Progenitor cell of endocrine pancreas (in vitro differentiated cells): ENCODE results near the gene TMEM97. TPM values are rescaled to one million over a fixed set of nuclear protein-coding genes. Genes with fewer than 3 reads are reported as not detected.
A peak's percentile ranks its signal among the peaks of the same experiment; 100 is the strongest.

Experiments
- DNase-seq: peaks from one replicate; pipeline ENCODE4 v3.0.0; 2021; ENCODE audit warnings: low spot score; ENCODE audit not compliant: unreplicated experiment
- H3K27ac Mint-ChIP-seq: 2 replicates; pipeline ENCODE4 v1.8.0; 2021; ENCODE audit warnings: mild to moderate bottlenecking, moderate library complexity, mixed read lengths
- H3K27me3 Mint-ChIP-seq: 2 replicates; pipeline ENCODE4 v1.8.0; 2021; ENCODE audit warnings: mixed read lengths
- H3K36me3 Mint-ChIP-seq: 2 replicates; pipeline ENCODE4 v1.8.0; 2022; ENCODE audit warnings: mixed read lengths; ENCODE audit not compliant: insufficient read depth
- H3K4me1 Mint-ChIP-seq: 2 replicates; pipeline ENCODE4 v1.8.0; 2021; ENCODE audit warnings: low read depth, mixed read lengths
- H3K4me3 Mint-ChIP-seq: 2 replicates; pipeline ENCODE4 v1.8.0; 2021; ENCODE audit warnings: low read depth, mild to moderate bottlenecking, moderate library complexity, mixed read lengths
- H3K9me3 Mint-ChIP-seq: 2 replicates; pipeline ENCODE4 v1.8.0; 2021; ENCODE audit warnings: low read depth, mixed read lengths
- total RNA-seq: library from RNA; stranded (reverse); gene quantifications from 2 replicates; pipeline ENCODE4 v1.2.1, GENCODE V29; 2021
- TF ChIP-seq, protein P1 (sequence below): fragments of 200-600 bp; sonication (generic); IDR thresholded peaks from one replicate; pipeline ENCODE4 v1.5.0; 2021; ENCODE audit warnings: antibody characterized with exemption, mild to moderate bottlenecking; ENCODE audit not compliant: unreplicated experiment

Gene TMEM97
- total RNA-seq, 1 donor from 2014 or later = 102 TPM

- Mint-ChIP-seq H3K9me3 (no peaks in the 10 kb centered on the region), H3K27ac (no peak overlapping the region), H3K27me3 (no peaks in the 10 kb centered on the region), H3K36me3 (peaks cover 14% of the 10 kb centered on the region), H3K4me3 (no peak overlapping the region), H3K4me1 (peaks cover 31% of the 10 kb centered on the region)
- TF ChIP-seq, protein P1, sequence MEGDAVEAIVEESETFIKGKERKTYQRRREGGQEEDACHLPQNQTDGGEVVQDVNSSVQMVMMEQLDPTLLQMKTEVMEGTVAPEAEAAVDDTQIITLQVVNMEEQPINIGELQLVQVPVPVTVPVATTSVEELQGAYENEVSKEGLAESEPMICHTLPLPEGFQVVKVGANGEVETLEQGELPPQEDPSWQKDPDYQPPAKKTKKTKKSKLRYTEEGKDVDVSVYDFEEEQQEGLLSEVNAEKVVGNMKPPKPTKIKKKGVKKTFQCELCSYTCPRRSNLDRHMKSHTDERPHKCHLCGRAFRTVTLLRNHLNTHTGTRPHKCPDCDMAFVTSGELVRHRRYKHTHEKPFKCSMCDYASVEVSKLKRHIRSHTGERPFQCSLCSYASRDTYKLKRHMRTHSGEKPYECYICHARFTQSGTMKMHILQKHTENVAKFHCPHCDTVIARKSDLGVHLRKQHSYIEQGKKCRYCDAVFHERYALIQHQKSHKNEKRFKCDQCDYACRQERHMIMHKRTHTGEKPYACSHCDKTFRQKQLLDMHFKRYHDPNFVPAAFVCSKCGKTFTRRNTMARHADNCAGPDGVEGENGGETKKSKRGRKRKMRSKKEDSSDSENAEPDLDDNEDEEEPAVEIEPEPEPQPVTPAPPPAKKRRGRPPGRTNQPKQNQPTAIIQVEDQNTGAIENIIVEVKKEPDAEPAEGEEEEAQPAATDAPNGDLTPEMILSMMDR = no peak
- DNase-seq = no peak
Observed at GRCh38 chr17:28327709-28328108, 8.7 kb downstream of the TMEM97 start.

DNA sequence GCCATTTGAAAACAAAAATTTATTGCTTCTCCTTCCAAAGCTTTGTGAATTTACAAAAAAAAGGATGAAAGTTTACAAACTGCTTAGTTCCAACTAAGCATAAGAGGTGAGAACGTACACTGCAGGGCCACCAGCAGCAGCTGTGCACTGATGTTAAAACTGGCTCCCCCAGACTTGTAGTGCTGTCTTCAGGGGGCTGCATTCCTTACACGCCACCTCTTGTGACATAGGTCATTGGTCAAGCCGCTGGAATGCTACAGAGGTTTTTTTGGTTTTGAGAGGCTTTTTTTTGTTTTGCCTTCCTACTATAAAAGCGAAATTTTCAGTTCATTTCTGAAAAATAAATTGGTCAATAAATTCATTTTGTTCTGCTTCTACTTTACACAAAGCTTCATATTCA, 9.3 kb downstream of the TMEM97 start:
- no peak for DNase-seq
- Mint-ChIP-seq H3K27ac (peak overlapping the region; percentile 54), H3K9me3 (no peaks in the 10 kb centered on the region), H3K27me3 (no peaks in the 10 kb centered on the region), H3K36me3 (peaks cover 14% of the 10 kb centered on the region), H3K4me3 (no peak overlapping the region), H3K4me1 (peaks cover 27% of the 10 kb centered on the region)
- TF ChIP-seq, protein P1 = no peak

DNA sequence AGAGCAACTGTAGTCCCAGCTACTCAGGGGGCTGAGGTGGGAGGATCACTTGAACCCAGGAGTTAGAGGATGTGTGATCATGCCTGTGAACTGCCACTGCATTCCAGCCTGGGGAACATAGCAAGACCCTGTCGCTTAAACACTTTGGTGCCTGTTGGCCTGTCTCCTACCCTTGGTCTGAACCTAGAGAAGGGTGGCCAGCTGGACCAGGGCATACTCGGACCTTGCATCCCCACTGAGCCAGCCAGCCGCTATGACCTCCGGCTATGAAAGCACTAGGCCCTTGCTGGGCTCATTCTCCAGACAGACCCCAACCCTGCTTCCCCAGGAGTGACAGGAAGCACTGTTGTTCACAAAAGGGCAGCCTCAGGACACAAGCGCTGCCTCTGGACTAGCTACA, 11.7 kb downstream of the TMEM97 start:
- no peaks in the 10 kb centered on the region for H3K9me3 Mint-ChIP-seq
- H3K4me3 Mint-ChIP-seq = no peak overlapping the region
- no peak overlapping the region for H3K27ac Mint-ChIP-seq
- H3K4me1 Mint-ChIP-seq = peaks cover 22% of the 10 kb centered on the region
- H3K36me3 Mint-ChIP-seq = peaks cover 14% of the 10 kb centered on the region
- TF ChIP-seq, protein P1 = no peak
- DNase-seq = no peak
- no peaks in the 10 kb centered on the region for H3K27me3 Mint-ChIP-seq

DNA sequence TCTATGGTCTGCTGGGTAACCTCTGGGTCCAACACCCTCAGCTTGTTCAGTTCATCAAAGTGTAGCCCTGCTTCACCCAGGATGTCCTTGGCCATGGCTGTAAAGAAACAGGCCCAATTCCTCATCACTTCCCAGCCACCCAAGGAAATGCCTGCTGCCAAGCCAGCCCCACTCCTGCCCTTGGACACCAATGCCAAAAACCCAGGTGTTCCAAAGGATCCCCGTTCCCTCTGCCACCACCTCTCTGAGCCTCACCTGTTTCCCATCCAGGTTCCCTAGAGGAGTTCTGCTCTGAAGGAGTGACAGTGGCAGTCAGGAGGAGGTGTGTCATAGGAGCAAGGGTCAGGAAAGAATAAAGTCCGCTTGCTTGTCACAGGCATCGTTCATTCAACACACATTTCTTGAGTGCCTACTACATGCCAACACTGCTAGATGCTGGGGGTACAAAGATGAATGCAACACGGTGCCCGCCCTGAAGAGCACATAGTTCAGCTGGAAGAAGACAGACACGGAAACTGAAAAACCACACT, 13.0 kb downstream of the TMEM97 start:
- H3K4me1 Mint-ChIP-seq = peaks cover 18% of the 10 kb centered on the region
- no peak for DNase-seq
- H3K27ac Mint-ChIP-seq = no peak overlapping the region
- H3K36me3 Mint-ChIP-seq = peaks cover 8% of the 10 kb centered on the region
- TF ChIP-seq, protein P1 = no peak
- no peak overlapping the region for H3K4me3 Mint-ChIP-seq
- H3K27me3 Mint-ChIP-seq = no peaks in the 10 kb centered on the region
- H3K9me3 Mint-ChIP-seq = no peaks in the 10 kb centered on the region

DNA sequence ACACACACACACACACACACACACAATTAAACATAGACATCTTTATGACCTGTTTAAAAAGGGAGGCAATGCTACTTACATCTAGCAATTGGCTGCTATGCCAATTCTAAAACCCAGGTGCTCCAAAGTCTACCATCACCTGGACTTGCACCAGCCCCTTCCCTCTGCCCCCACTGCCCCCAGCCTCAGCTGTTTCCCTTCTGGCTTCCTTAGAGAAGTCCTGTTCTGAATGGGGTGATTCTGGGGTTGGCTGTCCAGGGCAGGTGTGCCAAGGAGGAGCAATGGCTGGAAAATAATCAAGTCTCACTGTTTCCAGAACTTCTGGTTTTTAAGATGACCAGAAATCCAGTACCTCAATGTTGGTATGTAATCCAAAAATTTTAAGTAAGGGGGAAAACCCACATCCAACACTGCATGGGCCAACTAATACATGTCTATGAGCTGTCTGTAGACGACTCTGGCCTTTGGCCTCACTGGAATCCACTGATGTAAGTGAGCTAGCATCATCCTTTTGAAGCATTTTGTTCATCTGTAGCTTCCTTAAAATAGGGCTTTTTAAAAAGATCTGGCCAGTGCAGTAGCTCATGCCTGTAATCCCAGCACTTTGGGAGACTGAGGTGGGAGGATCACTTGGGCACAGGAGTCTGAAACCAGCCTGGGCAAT, 14.2 kb downstream of the TMEM97 start:
- Mint-ChIP-seq H3K4me3 (peak overlapping the region; percentile 95), H3K36me3 (peaks cover 3% of the 10 kb centered on the region), H3K4me1 (peaks cover 24% of the 10 kb centered on the region), H3K27ac (no peak overlapping the region), H3K27me3 (no peaks in the 10 kb centered on the region), H3K9me3 (no peaks in the 10 kb centered on the region)
- TF ChIP-seq, protein P1 = no peak
- no peak for DNase-seq
